PC-3 (cell line): Measurements from ENCODE around the gene CRISPLD2. TPM values are rescaled to one million over a fixed set of nuclear protein-coding genes. Genes with fewer than 3 reads are reported as not detected.

Experiments used
- ATAC-seq: fragments of 200-7000 bp; cut with Tn5 transposase; 2 replicates; pipeline ENCODE4 v1.9.1; 2020; ENCODE audit warnings: mild to moderate bottlenecking, moderate library complexity
- BruUV-seq: library from RNA; stranded (reverse); fragments of 400-500 nt; replicated peaks from 2 replicates; lab custom pipeline; 2021; lab: Mats Ljungman, UMichigan
- CTCF ChIA-PET: fragments of 300-600 bp; sonication (Branson Sonifier 250); formaldehyde crosslinking; loops from one replicate; lab custom pipeline; 2022; ENCODE audit warnings: antibody characterized with exemption; lab: Charles Lee
- POLR2A ChIA-PET: fragments of 300-600 bp; sonication (Branson Sonifier 250); formaldehyde crosslinking; loops from one replicate; lab custom pipeline; 2022; ENCODE audit warnings: antibody characterized with exemption; ENCODE audit not compliant: unreplicated experiment; lab: Charles Lee
- DNase-seq: peaks from one replicate; pipeline ENCODE4 v3.0.0-alpha.2; 2015
- H2AFZ ChIP-seq: fragments of 300-600 bp; sonication (generic); 2 replicates; pipeline ENCODE4 v1.6.0; 2016; ENCODE audit warnings: antibody characterized with exemption, low read length
- H3F3A ChIP-seq: fragments of 300-600 bp; sonication (generic); one replicate; pipeline ENCODE4 v1.6.0; 2017; ENCODE audit warnings: antibody characterized with exemption, low read length, control low read depth, mild to moderate bottlenecking; ENCODE audit not compliant: unreplicated experiment
- H3K27ac ChIP-seq: fragments of 300-600 bp; sonication (generic); 2 replicates; pipeline ENCODE4 v1.5.1; 2016; ENCODE audit warnings: mild to moderate bottlenecking, low read length
- H3K27me3 ChIP-seq: fragments of 300-600 bp; sonication (generic); 2 replicates; pipeline ENCODE4 v1.6.1; 2016; ENCODE audit warnings: low read length, mixed read lengths
- H3K36me3 ChIP-seq: fragments of 300-600 bp; sonication (generic); 2 replicates; pipeline ENCODE4 v1.6.1; 2016; ENCODE audit warnings: low read depth, mixed run types, low read length, mixed read lengths
- H3K4me1 ChIP-seq: fragments of 300-600 bp; sonication (generic); 2 replicates; pipeline ENCODE4 v1.5.1; 2016; ENCODE audit warnings: low read length; ENCODE audit not compliant: insufficient read depth
- H3K4me2 ChIP-seq: fragments of 300-600 bp; sonication (generic); 2 replicates; pipeline ENCODE4 v1.6.0; 2016; ENCODE audit warnings: low read length
- H3K4me3 ChIP-seq: fragments of 300-600 bp; sonication (generic); 2 replicates; pipeline ENCODE4 v1.5.1; 2016; ENCODE audit warnings: mild to moderate bottlenecking, low read length, mixed read lengths
- H3K79me2 ChIP-seq: fragments of 300-600 bp; sonication (generic); 2 replicates; pipeline ENCODE4 v1.6.1; 2017; ENCODE audit warnings: low read length, mixed read lengths
- H3K9ac ChIP-seq: fragments of 300-600 bp; sonication (generic); 2 replicates; pipeline ENCODE4 v1.6.0; 2016; ENCODE audit warnings: mild to moderate bottlenecking, low read length
- H3K9me2 ChIP-seq: fragments of 300-600 bp; sonication (generic); replicated peaks from 2 replicates; pipeline ENCODE4 v1.6.1; 2016; ENCODE audit warnings: mixed run types, low read length, mixed read lengths
- H3K9me3 ChIP-seq: fragments of 300-600 bp; sonication (generic); 2 replicates; pipeline ENCODE4 v1.6.1; 2016; ENCODE audit warnings: low read length, mixed read lengths
- H4K20me1 ChIP-seq: fragments of 300-600 bp; sonication (generic); 2 replicates; pipeline ENCODE4 v1.6.1; 2016; ENCODE audit warnings: low read length, mixed read lengths
- EZH2 ChIP-seq: fragments of 300-600 bp; sonication (generic); IDR thresholded peaks from one replicate; pipeline ENCODE4 v1.6.1; 2017; ENCODE audit warnings: antibody characterized with exemption, mild to moderate bottlenecking, low read length; ENCODE audit not compliant: unreplicated experiment
- EZH2phosphoT487 ChIP-seq: fragments of 300-600 bp; sonication (generic); IDR thresholded peaks from 2 replicates; pipeline ENCODE4 v1.6.1; 2018; ENCODE audit warnings: mild to moderate bottlenecking, antibody characterized with exemption, low read length, borderline replicate concordance
- intact Hi-C: fragments of 100-400 bp; cut with micrococcal nuclease; formaldehyde crosslinking; loops from 2 replicates; pipeline ENCODE4 v1.9.0; 2023
- total RNA-seq: library from RNA; depleted of rRNA; stranded (reverse); fragments of >200 nt; gene quantifications from 2 replicates; pipeline ENCODE4 v1.2.3, GENCODE V29; 2014
- TF ChIP-seq, protein P1 (sequence below): fragments of 300-600 bp; sonication (generic); conservative IDR thresholded peaks from 2 replicates; pipeline ENCODE4 v1.5.1; 2017; ENCODE audit warnings: antibody characterized with exemption, low read depth, mild to moderate bottlenecking, low read length

Gene CRISPLD2
- total RNA-seq, 1 experiment from 2014 or later, result 2.8 TPM

DNA sequence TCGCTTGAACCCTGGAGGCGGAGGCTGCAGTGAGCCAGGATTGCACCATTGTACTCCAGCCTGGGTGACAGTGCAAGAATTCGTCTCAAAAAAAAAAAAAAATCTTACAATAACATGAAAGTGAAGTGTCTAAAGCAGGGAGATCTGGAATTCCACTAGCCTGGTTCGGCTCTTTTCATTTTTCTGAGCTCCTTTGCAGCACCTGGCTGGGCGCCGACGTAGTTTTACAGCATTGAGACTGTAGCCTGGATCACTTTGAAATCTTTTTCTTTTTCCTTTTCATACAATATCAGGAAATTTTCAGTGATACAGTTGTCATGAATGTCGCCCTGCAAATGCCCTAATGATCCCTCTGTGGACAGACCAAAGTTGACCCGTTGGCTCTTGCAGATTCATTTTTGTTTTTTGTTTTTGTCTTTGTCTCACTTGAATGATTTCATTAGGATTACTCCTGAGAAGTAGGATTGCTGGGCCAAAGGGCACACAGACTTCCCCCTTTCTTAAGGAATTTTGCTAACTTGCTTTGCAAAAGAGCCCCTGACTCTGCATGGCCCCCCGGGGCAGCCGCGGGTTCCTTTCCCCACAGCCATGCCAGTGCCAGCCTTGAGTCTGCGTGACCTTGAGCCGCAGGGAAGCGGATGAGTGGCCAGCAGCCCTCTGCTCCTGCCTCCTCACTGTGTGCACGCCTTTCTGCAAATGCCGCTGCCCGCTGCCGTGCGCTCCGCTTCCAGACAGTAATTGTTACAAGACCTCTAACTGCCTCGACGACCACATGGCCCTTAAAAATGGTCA lies 28.0 kb downstream of the CRISPLD2 start:
- no peaks in the 10 kb centered on the region for H3K9me3 ChIP-seq
- no peak overlapping the region for H3K4me3 ChIP-seq
- no TSS peak for BruUV-seq
- CTCF ChIA-PET, result interaction anchor here (0.7 kb wide), 1 partner anchor 171 kb away, joined by 7 read pairs; no protein-coding TSS in a partner anchor
- ATAC-seq, result no peak
- intact Hi-C loops, result no loop called here
- H3K4me2 ChIP-seq, result no peak overlapping the region
- H3K27ac ChIP-seq, result no peak overlapping the region
- H3K9ac ChIP-seq, result no peak overlapping the region
- peaks cover 16% of the 10 kb centered on the region for H3K4me1 ChIP-seq
- H3K36me3 ChIP-seq, result no peaks in the 10 kb centered on the region
- peaks cover 3% of the 10 kb centered on the region for H3F3A ChIP-seq
- no peak overlapping the region for H2AFZ ChIP-seq
- TF ChIP-seq EZH2phosphoT487 (no peak), EZH2 (no peak)
- TF ChIP-seq, protein P1, sequence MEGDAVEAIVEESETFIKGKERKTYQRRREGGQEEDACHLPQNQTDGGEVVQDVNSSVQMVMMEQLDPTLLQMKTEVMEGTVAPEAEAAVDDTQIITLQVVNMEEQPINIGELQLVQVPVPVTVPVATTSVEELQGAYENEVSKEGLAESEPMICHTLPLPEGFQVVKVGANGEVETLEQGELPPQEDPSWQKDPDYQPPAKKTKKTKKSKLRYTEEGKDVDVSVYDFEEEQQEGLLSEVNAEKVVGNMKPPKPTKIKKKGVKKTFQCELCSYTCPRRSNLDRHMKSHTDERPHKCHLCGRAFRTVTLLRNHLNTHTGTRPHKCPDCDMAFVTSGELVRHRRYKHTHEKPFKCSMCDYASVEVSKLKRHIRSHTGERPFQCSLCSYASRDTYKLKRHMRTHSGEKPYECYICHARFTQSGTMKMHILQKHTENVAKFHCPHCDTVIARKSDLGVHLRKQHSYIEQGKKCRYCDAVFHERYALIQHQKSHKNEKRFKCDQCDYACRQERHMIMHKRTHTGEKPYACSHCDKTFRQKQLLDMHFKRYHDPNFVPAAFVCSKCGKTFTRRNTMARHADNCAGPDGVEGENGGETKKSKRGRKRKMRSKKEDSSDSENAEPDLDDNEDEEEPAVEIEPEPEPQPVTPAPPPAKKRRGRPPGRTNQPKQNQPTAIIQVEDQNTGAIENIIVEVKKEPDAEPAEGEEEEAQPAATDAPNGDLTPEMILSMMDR, result no peak
- H3K27me3 ChIP-seq, result no peaks in the 10 kb centered on the region
- H4K20me1 ChIP-seq, result no peaks in the 10 kb centered on the region
- H3K79me2 ChIP-seq, result no peaks in the 10 kb centered on the region
- POLR2A ChIA-PET, result no interaction called here
- no peak for DNase-seq
- H3K9me2 ChIP-seq, result no peaks in the 10 kb centered on the region

DNA sequence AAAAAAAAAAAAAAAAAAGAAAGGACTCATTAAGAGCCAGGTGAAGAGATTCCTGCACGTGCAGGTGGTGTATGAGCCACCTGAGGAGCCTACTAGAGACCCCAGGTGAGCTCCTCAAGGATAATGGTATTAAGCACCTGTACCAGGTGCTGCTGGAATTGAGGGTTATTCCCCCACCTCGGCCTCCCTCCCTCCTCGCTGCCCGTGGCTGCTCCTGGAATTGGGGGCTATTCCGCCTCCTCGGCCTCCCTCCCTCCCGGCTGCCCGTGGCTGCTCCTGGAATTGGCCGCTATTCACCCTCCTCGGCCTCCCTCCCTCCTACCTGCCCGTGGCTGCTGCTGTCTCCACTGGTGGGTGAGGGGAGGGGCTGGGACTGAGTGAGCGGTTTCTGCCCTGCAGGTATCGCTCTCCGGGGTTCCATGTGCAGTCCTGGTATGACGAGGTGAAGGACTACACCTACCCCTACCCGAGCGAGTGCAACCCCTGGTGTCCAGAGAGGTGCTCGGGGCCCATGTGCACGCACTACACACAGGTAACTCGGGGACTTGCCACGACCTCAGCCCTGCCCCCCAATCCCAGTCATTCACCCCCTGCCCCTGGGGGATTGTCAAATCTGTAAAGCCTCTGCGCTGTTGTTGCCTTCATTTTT lies 29.3 kb downstream of the CRISPLD2 start:
- Histone ChIP-seq H3K4me1 (peaks cover 16% of the 10 kb centered on the region), H3K79me2 (no peaks in the 10 kb centered on the region), H3F3A (peaks cover 3% of the 10 kb centered on the region), H3K27me3 (no peaks in the 10 kb centered on the region), H3K9me2 (no peaks in the 10 kb centered on the region), H3K36me3 (no peaks in the 10 kb centered on the region), H3K27ac (no peak overlapping the region), H3K4me3 (no peak overlapping the region), H3K9me3 (no peaks in the 10 kb centered on the region), H4K20me1 (no peaks in the 10 kb centered on the region), H3K4me2 (no peak overlapping the region), H3K9ac (no peak overlapping the region), H2AFZ (no peak overlapping the region)
- no peak for TF ChIP-seq EZH2phosphoT487
- no peak for TF ChIP-seq EZH2
- TF ChIP-seq, protein P1, result no peak
- ChIA-PET POLR2A (no interaction called here), CTCF (no interaction called here)
- no peak for DNase-seq
- BruUV-seq, result no TSS peak
- intact Hi-C loops, result no loop called here
- no peak for ATAC-seq

DNA sequence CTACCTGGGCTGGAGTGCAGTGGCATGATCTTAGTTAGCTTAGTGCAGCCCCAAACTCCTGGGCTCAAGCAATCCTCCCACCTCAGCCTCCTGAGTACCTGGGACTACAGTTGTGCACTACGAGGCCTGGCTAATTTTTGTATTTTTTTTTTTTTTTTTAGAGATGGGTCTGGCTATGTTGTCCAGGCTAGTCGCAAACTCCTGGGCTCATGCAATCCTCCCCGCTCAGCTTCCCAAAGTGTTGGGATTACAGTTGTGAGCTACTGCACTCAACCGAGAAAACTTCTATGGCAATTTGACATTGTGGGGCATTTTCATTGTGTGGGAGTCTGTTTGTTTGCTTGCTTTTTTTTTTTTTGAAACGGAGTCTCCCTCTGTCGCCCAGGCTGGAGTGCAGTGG lies 30.0 kb downstream of the CRISPLD2 start:
- BruUV-seq, result no TSS peak
- no peaks in the 10 kb centered on the region for H4K20me1 ChIP-seq
- no peak for ATAC-seq
- CTCF ChIA-PET, result no interaction called here
- H3K4me2 ChIP-seq, result no peak overlapping the region
- H3K79me2 ChIP-seq, result no peaks in the 10 kb centered on the region
- H2AFZ ChIP-seq, result no peak overlapping the region
- POLR2A ChIA-PET, result no interaction called here
- no peak overlapping the region for H3K9ac ChIP-seq
- peaks cover 3% of the 10 kb centered on the region for H3F3A ChIP-seq
- H3K4me1 ChIP-seq, result peaks cover 16% of the 10 kb centered on the region
- H3K36me3 ChIP-seq, result no peaks in the 10 kb centered on the region
- TF ChIP-seq, protein P1, result no peak
- no peak for TF ChIP-seq EZH2phosphoT487
- no peak for TF ChIP-seq EZH2
- H3K9me2 ChIP-seq, result no peaks in the 10 kb centered on the region
- DNase-seq, result no peak
- no peaks in the 10 kb centered on the region for H3K27me3 ChIP-seq
- no peaks in the 10 kb centered on the region for H3K9me3 ChIP-seq
- H3K27ac ChIP-seq, result no peak overlapping the region
- H3K4me3 ChIP-seq, result no peak overlapping the region
- intact Hi-C loops, result no loop called here
